ENCODE results near the gene MRPS26.

Gene MRPS26

GRCh38 chr20:3037654-3038053 is 8.2 kb upstream of the MRPS26 start:
- Histone ChIP-seq H3K27me3 (ENCODE audit: control insufficient read depth in 1 of 2, insufficient read depth in 1 of 2, low read length in 2 of 2) (no peaks in the 10 kb centered on the region), H2BK15ac (ENCODE audit: low read depth, poor library complexity, severe bottlenecking) (no peak overlapping the region), H4K8ac (ENCODE audit: low read length) (no peak overlapping the region), H2BK12ac (ENCODE audit: low read length in 2 of 2) (no peak overlapping the region), H3K4me2 (ENCODE audit: low read length, poor library complexity, severe bottlenecking) (no peak overlapping the region), H3K79me1 (replicated peaks; ENCODE audit: low read length, poor library complexity, severe bottlenecking) (peaks cover 3% of the 10 kb centered on the region), H2AFZ (ENCODE audit: low read depth, low read length) (no peak overlapping the region), H3K14ac (ENCODE audit: low read length in 2 of 2) (no peak overlapping the region), H2BK120ac (ENCODE audit: low read depth, low read length) (no peak overlapping the region), H3K9ac (ENCODE audit: low read length) (no peak overlapping the region), H3K9me3 (ENCODE audit: control insufficient read depth, low read length) (no peaks in the 10 kb centered on the region), H3K23ac (ENCODE audit: low read length in 2 of 2) (no peak overlapping the region), H3K36me3 (ENCODE audit: control insufficient read depth in 1 of 2, insufficient read depth in 2 of 2, low read depth in 1 of 2, low read length in 2 of 2) (peaks cover 57 to 76% of the 10 kb centered on the region in 2 experiments), H3K4ac (ENCODE audit: low read depth in 1 of 2, low read length in 2 of 2) (no peak overlapping the region), H3K4me1 (ENCODE audit: control insufficient read depth, insufficient read depth, low read depth, low read length) (peaks cover 9% of the 10 kb centered on the region), H3K18ac (ENCODE audit: low read depth in 1 of 2, low read length in 2 of 2) (no peak overlapping the region), H2AK5ac (ENCODE audit: low read length, severe bottlenecking) (no peak overlapping the region), H2BK5ac (ENCODE audit: low read depth, low read length, poor library complexity, severe bottlenecking) (no peak overlapping the region), H3K4me3 (ENCODE audit: insufficient read depth in 1 of 2, low read depth in 1 of 2, low read length in 2 of 2) (no peak overlapping the region), H3K27ac (ENCODE audit: low read length, poor library complexity, severe bottlenecking) (no peak overlapping the region), H4K91ac (ENCODE audit: low read length) (no peak overlapping the region)
- DNase-seq = no peak
- WGBS = 97% methylated on average over 2 of the region's 3 CpGs

GRCh38 chr20:3038454-3038853 is 7.4 kb upstream of the MRPS26 start:
- Histone ChIP-seq H3K9ac (ENCODE audit: low read length) (no peak overlapping the region), H3K27me3 (ENCODE audit: control insufficient read depth in 1 of 2, insufficient read depth in 1 of 2, low read length in 2 of 2) (no peaks in the 10 kb centered on the region), H2BK120ac (ENCODE audit: low read depth, low read length) (no peak overlapping the region), H3K4ac (ENCODE audit: low read depth in 1 of 2, low read length in 2 of 2) (no peak overlapping the region), H3K14ac (ENCODE audit: low read length in 2 of 2) (no peak overlapping the region), H3K23ac (ENCODE audit: low read length in 2 of 2) (no peak overlapping the region), H2AK5ac (ENCODE audit: low read length, severe bottlenecking) (no peak overlapping the region), H3K4me2 (ENCODE audit: low read length, poor library complexity, severe bottlenecking) (no peak overlapping the region), H4K8ac (ENCODE audit: low read length) (no peak overlapping the region), H2BK12ac (ENCODE audit: low read length in 2 of 2) (no peak overlapping the region), H2BK5ac (ENCODE audit: low read depth, low read length, poor library complexity, severe bottlenecking) (no peak overlapping the region), H3K36me3 (ENCODE audit: control insufficient read depth in 1 of 2, insufficient read depth in 2 of 2, low read depth in 1 of 2, low read length in 2 of 2) (peaks cover 58 to 76% of the 10 kb centered on the region in 2 experiments), H3K4me1 (ENCODE audit: control insufficient read depth, insufficient read depth, low read depth, low read length) (peaks cover 10% of the 10 kb centered on the region), H3K27ac (ENCODE audit: low read length, poor library complexity, severe bottlenecking) (no peak overlapping the region), H3K18ac (ENCODE audit: low read depth in 1 of 2, low read length in 2 of 2) (no peak overlapping the region), H3K79me1 (replicated peaks; ENCODE audit: low read length, poor library complexity, severe bottlenecking) (no peaks in the 10 kb centered on the region), H3K4me3 (ENCODE audit: insufficient read depth in 1 of 2, low read depth in 1 of 2, low read length in 2 of 2) (no peak overlapping the region), H3K9me3 (ENCODE audit: control insufficient read depth, low read length) (no peaks in the 10 kb centered on the region), H2AFZ (ENCODE audit: low read depth, low read length) (no peak overlapping the region), H4K91ac (ENCODE audit: low read length) (no peak overlapping the region), H2BK15ac (ENCODE audit: low read depth, poor library complexity, severe bottlenecking) (no peak overlapping the region)
- 95% methylated on average over 5 of the region's 5 CpGs for WGBS
- DNase-seq = no peak

- Histone ChIP-seq H3K18ac (ENCODE audit: low read depth in 1 of 2, low read length in 2 of 2) (no peak overlapping the region), H3K23ac (ENCODE audit: low read length in 2 of 2) (no peak overlapping the region), H2AFZ (ENCODE audit: low read depth, low read length) (no peak overlapping the region), H4K8ac (ENCODE audit: low read length) (no peak overlapping the region), H3K4me3 (ENCODE audit: insufficient read depth in 1 of 2, low read depth in 1 of 2, low read length in 2 of 2) (no peak overlapping the region), H2BK12ac (ENCODE audit: low read length in 2 of 2) (no peak overlapping the region), H3K27ac (ENCODE audit: low read length, poor library complexity, severe bottlenecking) (no peak overlapping the region), H3K79me1 (replicated peaks; ENCODE audit: low read length, poor library complexity, severe bottlenecking) (no peaks in the 10 kb centered on the region), H3K9ac (ENCODE audit: low read length) (no peak overlapping the region), H3K4ac (ENCODE audit: low read depth in 1 of 2, low read length in 2 of 2) (no peak overlapping the region), H2AK5ac (ENCODE audit: low read length, severe bottlenecking) (no peak overlapping the region), H3K14ac (ENCODE audit: low read length in 2 of 2) (no peak overlapping the region), H3K9me3 (ENCODE audit: control insufficient read depth, low read length) (no peaks in the 10 kb centered on the region), H3K4me1 (ENCODE audit: control insufficient read depth, insufficient read depth, low read depth, low read length) (peaks cover 11% of the 10 kb centered on the region), H2BK5ac (ENCODE audit: low read depth, low read length, poor library complexity, severe bottlenecking) (no peak overlapping the region), H2BK120ac (ENCODE audit: low read depth, low read length) (no peak overlapping the region), H3K4me2 (ENCODE audit: low read length, poor library complexity, severe bottlenecking) (no peak overlapping the region), H4K91ac (ENCODE audit: low read length) (no peak overlapping the region), H2BK15ac (ENCODE audit: low read depth, poor library complexity, severe bottlenecking) (no peak overlapping the region), H3K36me3 (ENCODE audit: control insufficient read depth in 1 of 2, insufficient read depth in 2 of 2, low read depth in 1 of 2, low read length in 2 of 2) (peaks cover 64 to 72% of the 10 kb centered on the region in 2 experiments), H3K27me3 (ENCODE audit: control insufficient read depth in 1 of 2, insufficient read depth in 1 of 2, low read length in 2 of 2) (no peaks in the 10 kb centered on the region)
- DNase-seq = no peak
- 90% methylated on average over 3 of the region's 4 CpGs for WGBS
Measured at GRCh38 chr20:3039426-3039825, 6.4 kb upstream of the MRPS26 start.

- H3K27ac ChIP-seq (ENCODE audit: low read length, poor library complexity, severe bottlenecking) = no peak overlapping the region
- no peak for DNase-seq
- no peaks in the 10 kb centered on the region for H3K9me3 ChIP-seq (ENCODE audit: control insufficient read depth, low read length)
- H3K4me1 ChIP-seq (ENCODE audit: control insufficient read depth, insufficient read depth, low read depth, low read length) = peaks cover 17% of the 10 kb centered on the region
- H2AFZ ChIP-seq (ENCODE audit: low read depth, low read length) = no peak overlapping the region
- no peaks in the 10 kb centered on the region for H3K79me1 ChIP-seq (replicated peaks; ENCODE audit: low read length, poor library complexity, severe bottlenecking)
- H2AK5ac ChIP-seq (ENCODE audit: low read length, severe bottlenecking) = no peak overlapping the region
- H3K4me2 ChIP-seq (ENCODE audit: low read length, poor library complexity, severe bottlenecking) = no peak overlapping the region
- no peak overlapping the region for H2BK12ac ChIP-seq (ENCODE audit: low read length in 2 of 2)
- H3K27me3 ChIP-seq (ENCODE audit: control insufficient read depth in 1 of 2, insufficient read depth in 1 of 2, low read length in 2 of 2) = no peaks in the 10 kb centered on the region
- no peak overlapping the region for H2BK5ac ChIP-seq (ENCODE audit: low read depth, low read length, poor library complexity, severe bottlenecking)
- no peak overlapping the region for H3K9ac ChIP-seq (ENCODE audit: low read length)
- no peak overlapping the region for H3K4me3 ChIP-seq (ENCODE audit: insufficient read depth in 1 of 2, low read depth in 1 of 2, low read length in 2 of 2)
- no peak overlapping the region for H3K14ac ChIP-seq (ENCODE audit: low read length in 2 of 2)
- H3K36me3 ChIP-seq (ENCODE audit: control insufficient read depth in 1 of 2, insufficient read depth in 2 of 2, low read depth in 1 of 2, low read length in 2 of 2) = peaks cover 66 to 67% of the 10 kb centered on the region in 2 experiments
- no peak overlapping the region for H3K23ac ChIP-seq (ENCODE audit: low read length in 2 of 2)
- H4K8ac ChIP-seq (ENCODE audit: low read length) = no peak overlapping the region
- WGBS = 94% methylated on average over 8 of the region's 8 CpGs
- no peak overlapping the region for H2BK15ac ChIP-seq (ENCODE audit: low read depth, poor library complexity, severe bottlenecking)
- no peak overlapping the region for H2BK120ac ChIP-seq (ENCODE audit: low read depth, low read length)
- no peak overlapping the region for H3K4ac ChIP-seq (ENCODE audit: low read depth in 1 of 2, low read length in 2 of 2)
- peak overlapping the region; percentile 20 for H4K91ac ChIP-seq (ENCODE audit: low read length)
- H3K18ac ChIP-seq (ENCODE audit: low read depth in 1 of 2, low read length in 2 of 2) = no peak overlapping the region
Measured at GRCh38 chr20:3040086-3040485, 5.8 kb upstream of the MRPS26 start.

Measured in mesenchymal stem cell (in vitro differentiated cells and primary cell).